HepG2 (cell line): ENCODE measurements around the gene COX10.

Experiments used
- CHD2 ChIP-seq: IDR thresholded peaks from 2 replicates; pipeline ENCODE4 v1.6.1; 2011; ENCODE audit warnings: low read depth, low read length, improper control_type of control experiment
- CTCF ChIP-seq: sonication (generic); formaldehyde crosslinking; IDR thresholded peaks from 2 replicates; pipeline ENCODE4 v1.5.0; 2020; ENCODE audit warnings: mild to moderate bottlenecking, missing genetic modification reagents, moderate library complexity
- EP300 ChIP-seq, 3 experiments: sonication (generic) in 1 of 3; formaldehyde crosslinking in 1 of 3; IDR thresholded peaks; 2 replicates each; pipeline versions ENCODE4 v1.5.1 to v1.6.1; 2011 to 2020; ENCODE audit warnings: low read depth in 2 of 3, low read length in 2 of 3, borderline replicate concordance in 1 of 3, improper control_type of control experiment in 1 of 3, mild to moderate bottlenecking in 1 of 3, missing genetic modification reagents in 1 of 3, moderate library complexity in 1 of 3
- MED8 ChIP-seq: sonication (generic); formaldehyde crosslinking; IDR thresholded peaks from 2 replicates; pipeline ENCODE4 v1.8.1; 2023; ENCODE audit warnings: mild to moderate bottlenecking, missing genetic modification reagents; ENCODE audit not compliant: insufficient replicate concordance
- PREB ChIP-seq: sonication (generic); formaldehyde crosslinking; IDR thresholded peaks from 2 replicates; pipeline ENCODE4 v1.4.0; 2020; ENCODE audit warnings: missing genetic modification reagents
- SRSF9 ChIP-seq: fragments of 200-400 bp; formaldehyde crosslinking; IDR thresholded peaks from 2 replicates; pipeline ENCODE4 v1.6.1; 2018; ENCODE audit warnings: borderline replicate concordance, mild to moderate bottlenecking, low read depth, low read length; ENCODE audit not compliant: insufficient read depth, poor library complexity, severe bottlenecking
- TGIF2 ChIP-seq: IDR thresholded peaks from 2 replicates; pipeline ENCODE4 v1.6.1; 2016; ENCODE audit warnings: control low read depth, missing compliant biosample characterization
- ZNF10 ChIP-seq: sonication (generic); formaldehyde crosslinking; IDR thresholded peaks from 2 replicates; pipeline ENCODE4 v1.4.0; 2020; ENCODE audit warnings: mild to moderate bottlenecking, low read depth, missing genetic modification reagents, borderline replicate concordance
- ZNF446 ChIP-seq: sonication (generic); formaldehyde crosslinking; IDR thresholded peaks from 2 replicates; pipeline ENCODE4 v1.5.0; 2020; ENCODE audit warnings: mild to moderate bottlenecking, missing genetic modification reagents
- TF ChIP-seq, protein P1 (sequence below), 2 experiments: IDR thresholded peaks; 2 replicates each; pipeline ENCODE4 v1.6.1; 2011 to 2012; ENCODE audit warnings: low read length in 2 of 2, borderline replicate concordance in 1 of 2, low read depth in 1 of 2, mild to moderate bottlenecking in 1 of 2, moderate library complexity in 1 of 2

DNA sequence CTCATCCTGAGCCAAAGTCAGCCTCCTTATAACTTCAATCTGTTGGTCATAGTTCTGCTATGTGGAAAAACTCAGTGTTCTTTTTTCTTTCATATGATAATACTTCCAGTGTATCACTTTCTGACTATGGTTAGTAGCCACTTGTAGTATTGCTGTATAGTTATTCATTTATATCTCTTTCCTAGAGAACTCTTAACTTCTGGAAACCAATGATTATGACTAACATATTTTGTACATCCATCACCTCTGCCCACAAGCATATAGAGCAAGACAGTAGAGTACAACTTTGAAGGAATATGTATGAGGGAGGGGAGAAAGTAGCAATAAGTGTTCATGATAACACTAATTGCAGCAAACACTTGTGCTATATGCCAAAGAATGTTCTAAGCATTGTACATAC is 38.6 kb downstream of the COX10 start:
- TF ChIP-seq CHD2 (no peak), SRSF9 (no peak), ZNF10 (no peak), MED8 (no peak), EP300 (IDR thresholded peaks at IDR 0.05; ENCODE audit: low read depth in 2 of 2, low read length in 2 of 2) (no peak), EP300 (CRISPR knock-in tag; IDR thresholded peaks at IDR 0.05; ENCODE audit: borderline replicate concordance) (no peak), CTCF (CRISPR knock-in tag) (no peak), ZNF446 (CRISPR knock-in tag) (no peak), PREB (no peak), TGIF2 (no peak)
- TF ChIP-seq, protein P1, sequence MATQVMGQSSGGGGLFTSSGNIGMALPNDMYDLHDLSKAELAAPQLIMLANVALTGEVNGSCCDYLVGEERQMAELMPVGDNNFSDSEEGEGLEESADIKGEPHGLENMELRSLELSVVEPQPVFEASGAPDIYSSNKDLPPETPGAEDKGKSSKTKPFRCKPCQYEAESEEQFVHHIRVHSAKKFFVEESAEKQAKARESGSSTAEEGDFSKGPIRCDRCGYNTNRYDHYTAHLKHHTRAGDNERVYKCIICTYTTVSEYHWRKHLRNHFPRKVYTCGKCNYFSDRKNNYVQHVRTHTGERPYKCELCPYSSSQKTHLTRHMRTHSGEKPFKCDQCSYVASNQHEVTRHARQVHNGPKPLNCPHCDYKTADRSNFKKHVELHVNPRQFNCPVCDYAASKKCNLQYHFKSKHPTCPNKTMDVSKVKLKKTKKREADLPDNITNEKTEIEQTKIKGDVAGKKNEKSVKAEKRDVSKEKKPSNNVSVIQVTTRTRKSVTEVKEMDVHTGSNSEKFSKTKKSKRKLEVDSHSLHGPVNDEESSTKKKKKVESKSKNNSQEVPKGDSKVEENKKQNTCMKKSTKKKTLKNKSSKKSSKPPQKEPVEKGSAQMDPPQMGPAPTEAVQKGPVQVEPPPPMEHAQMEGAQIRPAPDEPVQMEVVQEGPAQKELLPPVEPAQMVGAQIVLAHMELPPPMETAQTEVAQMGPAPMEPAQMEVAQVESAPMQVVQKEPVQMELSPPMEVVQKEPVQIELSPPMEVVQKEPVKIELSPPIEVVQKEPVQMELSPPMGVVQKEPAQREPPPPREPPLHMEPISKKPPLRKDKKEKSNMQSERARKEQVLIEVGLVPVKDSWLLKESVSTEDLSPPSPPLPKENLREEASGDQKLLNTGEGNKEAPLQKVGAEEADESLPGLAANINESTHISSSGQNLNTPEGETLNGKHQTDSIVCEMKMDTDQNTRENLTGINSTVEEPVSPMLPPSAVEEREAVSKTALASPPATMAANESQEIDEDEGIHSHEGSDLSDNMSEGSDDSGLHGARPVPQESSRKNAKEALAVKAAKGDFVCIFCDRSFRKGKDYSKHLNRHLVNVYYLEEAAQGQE (IDR thresholded peaks at IDR 0.05; ENCODE audit: borderline replicate concordance in 1 of 2, low read depth in 1 of 2, low read length in 2 of 2) = no peak
